NCI-H774 (cell line): ENCODE measurements around the gene SUMO1.
"Not testable (repeated sequence)": the region's sequence is repeated elsewhere in the genome, so short reads cannot be mapped to it uniquely, and the experiment has no call there.

Source experiments
- DNase-seq: peaks from one replicate; lab custom pipeline; 2025; lab: John Stamatoyannopoulos, UW

SUMO1 gene

GRCh38 chr2:202238234-202239197 is at the start of gene SUMO1:
SUMO1 (minus strand) TSS chr2:202238597; CDS start chr2:202238451, 146 bp downstream.
- DNase-seq = peak; percentile 88

GRCh38 chr2:202286595-202286994 is 48.2 kb upstream of the SUMO1 start:
- DNase-seq = no peak

GRCh38 chr2:202278944-202279343 is 40.5 kb upstream of the SUMO1 start:
- no peak for DNase-seq

- DNase-seq = no peak
Observed at GRCh38 chr2:202278036-202278760, 39.8 kb upstream of the SUMO1 start.

- not testable (repeated sequence) for DNase-seq
Observed at GRCh38 chr2:202276078-202276720, 37.8 kb upstream of the SUMO1 start.

- DNase-seq = no peak
Observed at GRCh38 chr2:202270487-202270886, 32.1 kb upstream of the SUMO1 start.

- no peak for DNase-seq
Observed at GRCh38 chr2:202269585-202269984, 31.2 kb upstream of the SUMO1 start.

- DNase-seq = no peak
Observed at GRCh38 chr2:202267495-202267894, 29.1 kb upstream of the SUMO1 start.

GRCh38 chr2:202265467-202266277 is 27.3 kb upstream of the SUMO1 start, which contains the start of gene NOP58:
NOP58 (plus strand) TSS chr2:202265763; CDS start chr2:202265942, 179 bp downstream.
- peak; percentile 96 for DNase-seq

- DNase-seq = no peak
Observed at GRCh38 chr2:202261531-202261930, 23.1 kb upstream of the SUMO1 start.

GRCh38 chr2:202251494-202251893 is 13.1 kb upstream of the SUMO1 start:
- no peak for DNase-seq

GRCh38 chr2:202249521-202250253 is 11.3 kb upstream of the SUMO1 start:
- no peak for DNase-seq

GRCh38 chr2:202247710-202248109 is 9.3 kb upstream of the SUMO1 start:
- DNase-seq = not testable (repeated sequence)

GRCh38 chr2:202237787-202238233 is 587 bp downstream of the SUMO1 start:
- no peak for DNase-seq

GRCh38 chr2:202221873-202222272 is 16.5 kb downstream of the SUMO1 start:
- no peak for DNase-seq

- DNase-seq = no peak
Observed at GRCh38 chr2:202215179-202215578, 23.2 kb downstream of the SUMO1 start.

GRCh38 chr2:202208526-202208925 is 29.9 kb downstream of the SUMO1 start:
- no peak for DNase-seq

GRCh38 chr2:202204855-202205254 is 33.5 kb downstream of the SUMO1 start:
- no peak for DNase-seq

GRCh38 chr2:202203348-202203747 is 35.0 kb downstream of the SUMO1 start:
- no peak for DNase-seq
